ENCODE results near the gene RINL. TPM values are rescaled to one million over a fixed set of nuclear protein-coding genes. Genes with fewer than 3 reads are reported as not detected.

RINL gene
- total and polyA plus RNA-seq, 2 of the 8 experiments (the other 6 are each of a cell fraction or from before 2014, with no cell fraction given), result 11.1 to 11.9 TPM

DNA sequence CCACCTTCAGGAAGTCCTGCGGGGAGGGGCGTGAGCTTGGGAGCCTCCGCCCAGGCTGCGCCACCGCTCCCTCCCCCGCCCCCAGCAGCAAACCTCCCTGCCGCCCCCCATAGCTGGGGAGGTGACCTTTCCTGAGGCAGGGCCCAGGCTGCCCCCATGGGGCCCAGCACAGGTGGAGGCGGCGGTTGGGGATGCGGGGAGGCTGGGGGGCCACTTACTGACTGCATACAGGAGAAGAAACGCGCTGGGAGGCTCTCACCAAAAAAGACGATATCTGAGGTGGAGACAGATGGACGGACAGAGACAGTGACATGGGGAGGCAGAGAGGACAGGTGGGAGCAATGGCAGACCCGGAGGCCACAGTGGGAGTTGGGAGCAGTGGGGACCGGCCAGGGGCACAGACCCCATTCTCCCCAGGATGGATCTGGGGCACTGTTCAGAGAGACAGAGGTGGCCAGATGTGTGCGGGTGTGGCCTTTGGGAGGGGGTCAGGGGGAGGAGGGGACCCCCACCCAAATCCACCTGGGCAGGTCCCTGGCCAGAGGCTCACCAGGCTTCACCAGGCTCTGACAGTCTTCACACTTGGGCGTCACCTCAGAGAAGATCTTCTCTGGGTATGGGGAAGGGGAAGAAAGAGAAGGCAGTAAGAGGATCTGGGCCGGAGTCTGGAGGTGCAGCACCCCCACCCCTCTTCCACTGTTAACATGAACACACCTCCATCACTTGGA lies 3.0 kb upstream of the RINL start (continued):
- TF ChIP-seq, protein P1, sequence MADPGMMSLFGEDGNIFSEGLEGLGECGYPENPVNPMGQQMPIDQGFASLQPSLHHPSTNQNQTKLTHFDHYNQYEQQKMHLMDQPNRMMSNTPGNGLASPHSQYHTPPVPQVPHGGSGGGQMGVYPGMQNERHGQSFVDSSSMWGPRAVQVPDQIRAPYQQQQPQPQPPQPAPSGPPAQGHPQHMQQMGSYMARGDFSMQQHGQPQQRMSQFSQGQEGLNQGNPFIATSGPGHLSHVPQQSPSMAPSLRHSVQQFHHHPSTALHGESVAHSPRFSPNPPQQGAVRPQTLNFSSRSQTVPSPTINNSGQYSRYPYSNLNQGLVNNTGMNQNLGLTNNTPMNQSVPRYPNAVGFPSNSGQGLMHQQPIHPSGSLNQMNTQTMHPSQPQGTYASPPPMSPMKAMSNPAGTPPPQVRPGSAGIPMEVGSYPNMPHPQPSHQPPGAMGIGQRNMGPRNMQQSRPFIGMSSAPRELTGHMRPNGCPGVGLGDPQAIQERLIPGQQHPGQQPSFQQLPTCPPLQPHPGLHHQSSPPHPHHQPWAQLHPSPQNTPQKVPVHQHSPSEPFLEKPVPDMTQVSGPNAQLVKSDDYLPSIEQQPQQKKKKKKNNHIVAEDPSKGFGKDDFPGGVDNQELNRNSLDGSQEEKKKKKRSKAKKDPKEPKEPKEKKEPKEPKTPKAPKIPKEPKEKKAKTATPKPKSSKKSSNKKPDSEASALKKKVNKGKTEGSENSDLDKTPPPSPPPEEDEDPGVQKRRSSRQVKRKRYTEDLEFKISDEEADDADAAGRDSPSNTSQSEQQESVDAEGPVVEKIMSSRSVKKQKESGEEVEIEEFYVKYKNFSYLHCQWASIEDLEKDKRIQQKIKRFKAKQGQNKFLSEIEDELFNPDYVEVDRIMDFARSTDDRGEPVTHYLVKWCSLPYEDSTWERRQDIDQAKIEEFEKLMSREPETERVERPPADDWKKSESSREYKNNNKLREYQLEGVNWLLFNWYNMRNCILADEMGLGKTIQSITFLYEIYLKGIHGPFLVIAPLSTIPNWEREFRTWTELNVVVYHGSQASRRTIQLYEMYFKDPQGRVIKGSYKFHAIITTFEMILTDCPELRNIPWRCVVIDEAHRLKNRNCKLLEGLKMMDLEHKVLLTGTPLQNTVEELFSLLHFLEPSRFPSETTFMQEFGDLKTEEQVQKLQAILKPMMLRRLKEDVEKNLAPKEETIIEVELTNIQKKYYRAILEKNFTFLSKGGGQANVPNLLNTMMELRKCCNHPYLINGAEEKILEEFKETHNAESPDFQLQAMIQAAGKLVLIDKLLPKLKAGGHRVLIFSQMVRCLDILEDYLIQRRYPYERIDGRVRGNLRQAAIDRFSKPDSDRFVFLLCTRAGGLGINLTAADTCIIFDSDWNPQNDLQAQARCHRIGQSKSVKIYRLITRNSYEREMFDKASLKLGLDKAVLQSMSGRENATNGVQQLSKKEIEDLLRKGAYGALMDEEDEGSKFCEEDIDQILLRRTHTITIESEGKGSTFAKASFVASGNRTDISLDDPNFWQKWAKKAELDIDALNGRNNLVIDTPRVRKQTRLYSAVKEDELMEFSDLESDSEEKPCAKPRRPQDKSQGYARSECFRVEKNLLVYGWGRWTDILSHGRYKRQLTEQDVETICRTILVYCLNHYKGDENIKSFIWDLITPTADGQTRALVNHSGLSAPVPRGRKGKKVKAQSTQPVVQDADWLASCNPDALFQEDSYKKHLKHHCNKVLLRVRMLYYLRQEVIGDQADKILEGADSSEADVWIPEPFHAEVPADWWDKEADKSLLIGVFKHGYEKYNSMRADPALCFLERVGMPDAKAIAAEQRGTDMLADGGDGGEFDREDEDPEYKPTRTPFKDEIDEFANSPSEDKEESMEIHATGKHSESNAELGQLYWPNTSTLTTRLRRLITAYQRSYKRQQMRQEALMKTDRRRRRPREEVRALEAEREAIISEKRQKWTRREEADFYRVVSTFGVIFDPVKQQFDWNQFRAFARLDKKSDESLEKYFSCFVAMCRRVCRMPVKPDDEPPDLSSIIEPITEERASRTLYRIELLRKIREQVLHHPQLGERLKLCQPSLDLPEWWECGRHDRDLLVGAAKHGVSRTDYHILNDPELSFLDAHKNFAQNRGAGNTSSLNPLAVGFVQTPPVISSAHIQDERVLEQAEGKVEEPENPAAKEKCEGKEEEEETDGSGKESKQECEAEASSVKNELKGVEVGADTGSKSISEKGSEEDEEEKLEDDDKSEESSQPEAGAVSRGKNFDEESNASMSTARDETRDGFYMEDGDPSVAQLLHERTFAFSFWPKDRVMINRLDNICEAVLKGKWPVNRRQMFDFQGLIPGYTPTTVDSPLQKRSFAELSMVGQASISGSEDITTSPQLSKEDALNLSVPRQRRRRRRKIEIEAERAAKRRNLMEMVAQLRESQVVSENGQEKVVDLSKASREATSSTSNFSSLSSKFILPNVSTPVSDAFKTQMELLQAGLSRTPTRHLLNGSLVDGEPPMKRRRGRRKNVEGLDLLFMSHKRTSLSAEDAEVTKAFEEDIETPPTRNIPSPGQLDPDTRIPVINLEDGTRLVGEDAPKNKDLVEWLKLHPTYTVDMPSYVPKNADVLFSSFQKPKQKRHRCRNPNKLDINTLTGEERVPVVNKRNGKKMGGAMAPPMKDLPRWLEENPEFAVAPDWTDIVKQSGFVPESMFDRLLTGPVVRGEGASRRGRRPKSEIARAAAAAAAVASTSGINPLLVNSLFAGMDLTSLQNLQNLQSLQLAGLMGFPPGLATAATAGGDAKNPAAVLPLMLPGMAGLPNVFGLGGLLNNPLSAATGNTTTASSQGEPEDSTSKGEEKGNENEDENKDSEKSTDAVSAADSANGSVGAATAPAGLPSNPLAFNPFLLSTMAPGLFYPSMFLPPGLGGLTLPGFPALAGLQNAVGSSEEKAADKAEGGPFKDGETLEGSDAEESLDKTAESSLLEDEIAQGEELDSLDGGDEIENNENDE (IDR thresholded peaks at IDR 0.05; ENCODE audit: insufficient replicate concordance, low read length), result no peak
- TF ChIP-seq RXRA (IDR thresholded peaks at IDR 0.05; ENCODE audit: insufficient read depth, low read depth, low read length), result no peak
- no peak for TF ChIP-seq POU5F1 (IDR thresholded peaks at IDR 0.05; ENCODE audit: low read depth, low read length)
- TF ChIP-seq, protein P2, sequence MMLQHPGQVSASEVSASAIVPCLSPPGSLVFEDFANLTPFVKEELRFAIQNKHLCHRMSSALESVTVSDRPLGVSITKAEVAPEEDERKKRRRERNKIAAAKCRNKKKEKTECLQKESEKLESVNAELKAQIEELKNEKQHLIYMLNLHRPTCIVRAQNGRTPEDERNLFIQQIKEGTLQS (IDR thresholded peaks at IDR 0.05; ENCODE audit: insufficient read depth, low read depth, low read length), result no peak
- no peak for TF ChIP-seq ASH2L (IDR thresholded peaks at IDR 0.05; ENCODE audit: low read length)
- TF ChIP-seq SP1 (IDR thresholded peaks at IDR 0.05; ENCODE audit: low read depth, low read length), result no peak
- no peak for TF ChIP-seq CBX5 (IDR thresholded peaks at IDR 0.05; ENCODE audit: low read depth, low read length)

Data from H1 (cell line).